ENCODE results near the gene GTPBP3.
A peak's percentile ranks its signal among the peaks of the same experiment; 100 is the strongest.
"Not testable (repeated sequence)": the region's sequence is repeated elsewhere in the genome, so short reads cannot be mapped to it uniquely, and the experiment has no call there.

The GTPBP3 gene

DNA sequence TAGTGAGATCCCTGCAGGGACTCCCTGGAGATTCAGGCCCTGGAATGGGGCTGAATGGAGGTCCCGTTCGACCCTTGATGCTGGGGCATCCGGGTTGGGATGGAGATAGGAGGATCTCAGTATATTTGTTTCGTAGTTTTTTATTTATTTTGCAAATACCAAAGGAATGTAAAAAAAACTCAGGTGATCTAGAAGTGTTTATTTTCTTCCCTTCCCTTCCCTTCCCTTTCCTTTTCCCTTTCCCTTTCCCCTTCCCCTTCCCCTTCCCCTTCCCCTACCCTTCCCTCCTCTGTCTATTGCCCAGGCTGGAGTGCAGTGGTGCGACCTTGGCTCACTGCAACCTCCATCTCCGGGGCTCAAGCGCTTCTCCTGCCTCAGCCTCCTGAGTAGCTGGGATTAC is 4.5 kb downstream of the GTPBP3 start:
- DNase-seq = no peak

DNA sequence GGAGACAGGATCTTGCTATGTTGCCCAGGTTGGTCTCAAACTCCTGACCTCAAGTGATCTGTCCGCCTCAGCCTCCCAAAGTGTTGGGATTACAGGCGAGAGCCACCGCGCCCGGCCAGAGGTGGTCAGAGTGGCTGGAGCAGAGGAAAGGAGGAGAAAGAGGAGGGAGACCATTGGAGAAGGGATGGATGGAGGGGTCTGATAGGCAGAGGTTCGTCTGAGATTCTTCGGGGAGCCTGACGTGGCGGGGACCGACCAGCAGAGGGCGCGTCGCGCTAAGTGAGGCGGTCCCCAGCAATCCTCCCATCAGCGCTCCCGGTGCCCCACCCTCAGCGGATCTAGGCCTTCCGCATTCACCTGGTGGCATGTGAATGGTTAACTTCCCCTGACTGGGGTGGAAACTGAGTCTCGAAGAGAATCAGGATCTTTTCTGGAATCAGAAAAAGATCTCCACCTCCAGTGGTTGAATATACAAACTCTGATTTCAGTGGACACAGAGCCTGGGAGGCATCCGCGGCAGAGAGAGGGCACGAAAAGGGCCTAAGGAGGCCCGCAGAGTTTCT is 8.8 kb downstream of the GTPBP3 start:
- DNase-seq = peak; percentile 68

DNA sequence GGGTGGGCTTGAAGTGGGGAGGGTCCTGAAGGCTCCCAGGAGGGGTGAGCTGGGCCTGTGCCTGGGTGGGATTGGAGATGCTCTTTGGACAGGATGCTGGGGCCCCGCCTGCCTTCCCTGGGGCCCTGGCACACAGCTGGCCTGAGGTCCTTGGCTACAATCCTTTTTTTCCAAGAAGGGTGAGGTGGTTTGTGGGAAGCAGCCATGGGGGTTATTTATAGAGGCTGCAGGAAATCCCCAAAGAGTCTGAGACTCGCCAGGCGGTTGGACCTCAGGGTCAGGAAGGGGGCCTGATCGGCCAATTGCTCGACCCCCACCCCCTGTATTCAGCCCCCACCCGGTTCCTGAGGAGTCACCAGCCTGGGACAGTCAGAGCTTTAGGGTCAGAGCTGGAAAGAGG is 10.0 kb downstream of the GTPBP3 start:
- DNase-seq = no peak

DNA sequence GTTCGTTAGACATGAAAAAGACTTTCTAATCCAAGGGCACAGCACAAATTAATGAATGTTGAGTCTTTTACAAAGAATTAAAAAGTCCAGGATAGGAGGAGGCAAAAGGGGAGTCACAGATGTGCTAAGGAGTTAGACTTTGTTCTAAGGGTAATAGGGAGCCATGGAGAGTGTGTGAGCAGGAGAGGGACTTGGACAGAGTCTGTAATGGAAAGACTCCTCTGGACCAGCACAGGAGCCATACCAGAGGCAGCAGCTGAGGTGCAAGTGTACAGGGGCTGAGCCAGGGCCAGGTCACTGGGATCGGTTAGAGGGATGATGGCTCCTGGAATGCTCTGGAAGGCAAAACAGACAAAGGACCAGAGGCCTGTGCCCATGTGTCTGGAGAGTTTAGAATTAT is 10.5 kb downstream of the GTPBP3 start:
- no peak for DNase-seq

DNA sequence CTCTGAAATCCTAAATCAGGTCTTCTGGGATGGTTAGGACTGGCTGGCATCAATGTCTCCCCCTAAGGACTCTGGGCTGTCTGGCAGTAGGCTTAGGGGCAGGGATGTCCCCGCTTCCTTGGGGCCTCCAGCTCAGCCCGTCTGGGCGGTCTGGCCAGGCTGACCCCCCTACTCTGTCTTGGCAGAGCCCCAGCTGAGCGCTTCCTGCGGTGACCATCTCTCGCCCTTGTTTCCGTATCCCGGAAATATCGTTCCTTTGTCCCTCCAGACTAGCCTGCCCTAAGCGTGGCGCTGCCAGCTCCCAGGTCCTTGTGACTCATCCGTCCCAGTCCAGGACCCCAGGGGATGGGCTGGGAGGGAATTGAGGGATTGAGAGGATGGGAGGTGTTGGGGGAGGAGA is 11.3 kb downstream of the GTPBP3 start:
- no peak for DNase-seq

DNA sequence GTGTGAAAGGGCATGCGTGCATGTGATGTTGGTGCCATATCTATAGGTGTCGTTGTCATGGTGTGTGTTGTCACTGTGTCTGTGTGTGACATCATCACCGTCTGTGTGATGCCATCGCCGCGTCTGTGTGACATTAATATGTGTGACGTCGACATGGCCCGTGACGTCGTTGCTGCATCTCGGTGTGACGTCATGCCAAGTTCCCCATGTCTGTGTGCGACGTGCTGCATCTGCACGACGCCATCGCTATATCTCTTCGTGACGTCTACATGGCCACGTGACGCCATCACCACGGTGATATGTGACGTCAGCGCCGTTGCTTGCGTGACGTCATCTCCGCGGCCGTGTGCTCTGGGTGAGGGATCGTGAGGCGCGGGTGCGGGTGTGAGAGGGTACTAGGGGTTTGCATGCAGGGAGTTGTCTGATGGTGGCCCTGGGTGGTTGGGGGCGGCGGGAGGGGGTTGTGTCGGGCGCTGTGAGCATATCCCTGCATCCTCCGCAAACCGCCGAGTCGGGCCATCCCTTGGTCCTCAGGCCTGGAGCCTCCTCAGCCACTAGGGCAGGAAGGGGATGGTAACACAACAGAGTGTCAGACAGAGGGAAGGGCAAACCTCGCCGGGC is 14.6 kb downstream of the GTPBP3 start:
- no peak for DNase-seq

DNA sequence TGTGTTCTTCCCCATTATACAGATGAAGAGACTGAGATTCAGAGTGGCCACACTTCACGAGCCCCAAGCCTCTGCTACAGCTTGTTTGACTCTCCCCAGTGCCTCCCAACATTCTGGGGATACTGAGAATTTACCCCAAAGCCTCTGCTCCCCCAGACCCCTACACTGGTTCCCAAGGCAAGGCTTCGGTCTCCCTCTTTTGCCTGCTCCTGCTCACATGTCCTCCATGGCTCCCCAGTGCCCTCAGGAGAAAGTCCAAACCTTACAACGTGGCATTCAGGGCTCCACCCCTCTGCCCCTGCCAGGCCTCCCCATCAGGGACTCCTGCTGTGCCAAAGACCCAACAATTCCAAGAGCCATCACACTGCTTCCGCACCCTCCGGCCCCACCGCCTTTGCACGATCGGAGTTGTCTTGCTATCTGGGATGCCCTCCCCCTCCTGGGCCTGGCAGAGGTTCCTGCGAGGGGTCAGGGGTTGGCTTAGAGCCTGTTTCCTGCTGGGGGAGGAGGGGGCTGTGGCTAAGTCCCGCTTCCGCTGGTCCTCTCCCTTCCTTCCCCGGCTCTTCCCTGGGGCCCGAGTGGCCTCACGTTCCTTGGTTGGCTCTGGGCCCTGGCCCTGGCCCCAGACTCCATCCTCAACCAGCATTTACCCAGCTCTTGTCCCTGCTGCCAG is 15.4 kb downstream of the GTPBP3 start:
- DNase-seq = no peak

DNA sequence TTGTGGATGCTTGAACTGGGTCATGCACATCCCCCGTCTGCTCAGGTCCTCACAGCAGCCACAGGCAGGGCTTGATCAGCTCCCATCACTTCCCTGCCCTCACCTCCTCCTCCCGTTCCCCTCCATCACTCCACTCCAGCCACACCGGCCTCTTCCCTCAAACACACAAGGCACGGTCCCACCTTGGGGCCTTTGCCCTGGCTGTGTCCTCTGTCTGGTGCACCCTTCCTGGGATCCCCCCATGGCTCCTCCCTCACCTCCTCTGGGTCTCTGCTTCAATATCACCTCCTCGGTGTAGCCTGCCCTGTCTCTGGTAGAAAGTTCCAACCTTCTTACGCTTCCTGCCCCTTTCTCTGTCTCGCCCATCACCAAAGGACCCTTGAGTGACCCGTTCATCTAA is 16.0 kb downstream of the GTPBP3 start:
- DNase-seq = no peak

DNA sequence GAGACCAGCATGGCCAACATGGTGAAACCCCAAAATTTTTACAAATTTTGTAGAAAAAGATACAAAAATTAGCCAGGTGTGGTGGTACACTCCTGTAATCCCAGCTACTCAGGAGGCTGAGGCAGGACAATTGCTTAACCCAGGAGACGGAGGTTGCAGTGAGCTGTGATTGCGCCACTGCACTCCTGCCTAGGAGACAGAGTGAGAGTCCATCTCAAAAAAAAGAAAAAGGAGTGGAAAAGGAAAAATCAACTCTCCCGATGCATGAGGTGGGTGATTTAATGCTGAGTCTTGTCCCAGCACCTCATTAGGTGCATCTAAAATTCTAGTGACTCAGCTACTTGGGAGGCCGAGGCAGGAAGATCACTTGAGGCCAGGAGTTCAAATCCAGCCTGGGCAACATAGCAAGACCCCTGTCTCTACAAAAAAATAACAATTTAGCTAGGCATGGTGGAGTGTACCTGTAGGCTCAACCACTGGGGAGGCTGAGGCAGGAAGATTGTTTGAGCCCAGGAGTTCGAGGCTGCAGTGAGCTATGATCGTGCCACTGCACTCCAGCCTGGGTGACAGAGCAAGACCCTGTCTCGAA is 19.8 kb downstream of the GTPBP3 start:
- no peak for DNase-seq

DNA sequence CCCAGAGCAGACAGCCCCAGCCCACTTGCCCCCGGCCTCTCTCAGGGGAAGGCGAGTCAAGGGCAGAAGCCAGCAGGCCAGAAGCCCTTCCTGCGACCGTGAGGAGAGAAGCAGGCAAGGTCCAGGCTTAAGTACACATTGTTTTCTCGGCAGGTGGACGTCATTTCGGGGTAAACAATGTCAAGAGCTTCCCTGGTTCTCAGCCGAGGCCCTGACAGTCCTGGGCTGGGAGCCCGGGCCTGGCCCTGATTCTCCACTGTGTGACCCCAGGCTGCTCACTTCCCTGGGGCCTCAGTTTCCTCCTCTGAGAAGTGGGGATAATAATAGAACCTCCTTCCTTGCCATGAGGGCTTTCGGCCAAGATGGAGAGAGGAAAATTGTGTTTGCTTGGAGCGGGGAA is 20.4 kb downstream of the GTPBP3 start:
- no peak for DNase-seq

DNA sequence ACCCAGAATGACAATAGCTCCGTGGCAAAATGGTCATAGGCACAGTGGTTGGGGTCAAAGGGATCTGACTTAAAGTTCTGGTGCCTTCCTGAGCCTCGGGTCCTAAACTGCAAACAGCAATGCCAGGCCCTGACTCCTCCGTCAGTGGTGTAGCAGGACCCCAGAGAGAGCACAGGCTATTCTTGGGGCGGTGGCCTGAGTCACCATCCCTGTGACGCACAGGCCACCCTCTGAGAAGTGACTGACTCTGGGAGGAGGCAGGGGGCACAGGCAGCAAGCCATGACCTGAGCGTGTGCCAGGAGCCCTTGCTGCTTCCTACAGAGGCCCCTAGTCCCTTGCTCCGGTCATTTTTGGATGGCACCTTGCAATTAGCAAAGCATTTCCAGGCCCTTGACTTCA is 21.0 kb downstream of the GTPBP3 start:
- DNase-seq = no peak

DNA sequence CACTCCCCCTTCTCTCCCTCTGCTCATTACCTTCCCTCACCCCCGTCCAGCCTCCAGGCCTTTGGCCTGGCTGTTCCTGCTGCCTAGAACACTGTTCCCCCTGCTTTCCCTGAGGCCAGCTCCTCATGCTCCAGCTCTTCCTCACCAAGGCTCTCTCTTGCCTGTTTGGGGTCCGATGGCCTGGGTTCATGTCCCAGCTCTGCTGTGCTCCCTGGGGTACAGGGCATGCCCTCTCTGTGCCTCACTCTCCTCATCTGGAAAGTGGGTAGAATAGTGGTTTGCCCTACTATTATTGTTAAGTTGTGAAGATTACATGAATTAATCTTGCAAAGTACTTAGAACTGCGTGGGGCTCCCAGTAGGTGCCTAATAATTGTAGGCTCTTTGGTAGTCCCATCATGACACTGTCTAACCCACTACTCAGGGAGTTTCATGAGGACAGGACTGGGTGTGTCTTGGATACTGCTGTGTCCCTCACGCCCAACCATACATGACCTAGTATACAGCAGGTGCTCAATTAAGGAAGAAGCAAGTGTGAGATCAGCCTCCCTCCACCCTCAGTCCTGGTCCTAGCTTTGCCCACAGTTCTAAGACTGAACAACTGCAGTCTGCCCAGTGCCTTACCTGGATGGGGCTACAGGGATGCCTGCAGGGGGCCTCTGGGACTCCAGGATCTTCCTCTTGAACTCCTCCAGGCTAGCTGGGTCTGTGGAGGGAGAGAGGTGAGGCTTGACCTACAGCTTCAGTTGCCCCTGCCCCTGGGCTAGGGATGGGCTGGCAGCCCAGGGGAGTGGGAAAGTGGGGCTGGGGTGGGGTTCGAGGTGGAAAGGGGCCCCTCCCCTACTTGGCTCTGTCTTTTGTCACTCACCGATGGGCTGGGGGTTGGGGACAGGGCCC is 22.8 kb downstream of the GTPBP3 start:
- no peak for DNase-seq

DNA sequence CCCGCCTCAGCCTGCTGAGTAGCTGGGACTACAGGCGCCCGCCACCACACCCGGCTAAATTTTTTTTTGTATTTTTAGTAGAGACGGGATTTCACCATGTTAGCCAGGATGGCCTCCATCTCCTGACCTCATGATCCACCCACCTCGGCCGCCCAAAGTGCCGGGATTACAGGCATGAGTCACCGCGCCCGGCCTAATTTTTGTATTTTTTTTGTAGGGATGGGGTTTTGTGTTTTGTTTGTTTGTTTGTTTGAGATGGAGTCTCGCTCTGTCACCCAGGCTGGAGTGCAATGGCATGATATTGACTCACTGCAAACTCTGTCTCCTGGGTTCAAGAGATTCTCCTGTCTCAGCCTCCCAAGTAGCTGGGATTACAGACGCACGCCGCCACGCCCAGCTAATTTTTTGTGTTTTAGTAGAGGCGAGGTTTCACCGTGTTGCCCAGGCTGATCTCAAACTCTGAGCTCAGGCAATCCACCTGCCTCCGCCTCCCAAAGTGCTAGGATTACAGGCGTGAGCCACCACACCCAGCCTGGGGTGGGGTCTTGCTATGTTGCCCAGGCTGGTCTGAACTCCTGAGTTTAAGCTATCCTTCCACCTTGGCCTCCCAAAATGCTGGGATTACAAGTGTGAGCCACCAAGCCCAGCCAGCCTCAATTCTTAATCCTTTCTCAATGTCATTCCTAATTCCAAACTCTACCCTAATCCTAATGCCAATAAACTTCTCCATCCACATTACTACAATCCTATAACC is 26.7 kb downstream of the GTPBP3 start:
- not testable (repeated sequence) for DNase-seq

DNA sequence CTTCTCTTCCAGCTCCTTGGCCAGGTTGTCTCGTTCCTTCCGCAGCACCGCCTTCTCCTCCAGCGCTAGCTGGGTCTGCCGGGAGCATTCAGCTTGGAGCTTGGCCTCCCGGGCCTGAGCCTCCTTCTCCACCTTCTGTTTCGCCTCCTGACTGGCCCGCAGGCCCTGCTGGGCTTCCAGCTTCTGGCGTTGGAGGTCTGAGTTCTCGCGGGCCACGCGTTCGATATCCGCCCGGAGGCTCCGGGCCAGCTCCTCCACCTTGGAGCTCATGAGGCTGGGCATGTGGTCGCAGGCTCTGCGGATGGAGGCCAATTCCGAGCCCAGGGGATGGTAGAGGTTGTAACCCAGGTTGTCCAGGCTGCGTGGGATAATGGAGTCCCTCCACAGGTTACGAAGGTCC is 28.0 kb downstream of the GTPBP3 start:
- DNase-seq = no peak

DNA sequence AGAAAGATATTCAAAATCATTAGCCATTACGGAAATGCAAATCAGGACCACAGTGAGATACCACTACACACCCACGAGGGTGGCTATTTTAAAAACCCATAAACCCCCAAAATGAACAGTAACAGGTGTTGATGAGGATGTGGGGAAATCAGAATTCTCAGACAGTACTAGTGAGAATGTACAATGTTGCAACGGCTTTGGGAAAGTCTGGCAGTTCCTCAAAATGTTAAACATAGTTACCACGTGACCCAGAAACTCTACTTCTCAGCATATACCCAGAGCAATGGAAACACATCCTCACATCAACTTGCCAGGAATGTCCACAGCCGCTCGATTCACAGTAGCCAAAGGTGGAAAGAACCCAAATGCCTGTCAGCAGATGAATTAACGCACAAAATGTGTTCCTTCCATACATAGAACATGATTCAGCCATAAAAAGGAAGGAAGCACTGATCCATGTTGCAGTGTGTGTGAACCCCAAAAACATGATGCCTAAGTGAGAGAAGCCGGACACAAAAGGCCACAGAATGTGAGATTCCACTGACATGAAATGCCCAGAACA is 32.8 kb downstream of the GTPBP3 start:
- DNase-seq = no peak

DNA sequence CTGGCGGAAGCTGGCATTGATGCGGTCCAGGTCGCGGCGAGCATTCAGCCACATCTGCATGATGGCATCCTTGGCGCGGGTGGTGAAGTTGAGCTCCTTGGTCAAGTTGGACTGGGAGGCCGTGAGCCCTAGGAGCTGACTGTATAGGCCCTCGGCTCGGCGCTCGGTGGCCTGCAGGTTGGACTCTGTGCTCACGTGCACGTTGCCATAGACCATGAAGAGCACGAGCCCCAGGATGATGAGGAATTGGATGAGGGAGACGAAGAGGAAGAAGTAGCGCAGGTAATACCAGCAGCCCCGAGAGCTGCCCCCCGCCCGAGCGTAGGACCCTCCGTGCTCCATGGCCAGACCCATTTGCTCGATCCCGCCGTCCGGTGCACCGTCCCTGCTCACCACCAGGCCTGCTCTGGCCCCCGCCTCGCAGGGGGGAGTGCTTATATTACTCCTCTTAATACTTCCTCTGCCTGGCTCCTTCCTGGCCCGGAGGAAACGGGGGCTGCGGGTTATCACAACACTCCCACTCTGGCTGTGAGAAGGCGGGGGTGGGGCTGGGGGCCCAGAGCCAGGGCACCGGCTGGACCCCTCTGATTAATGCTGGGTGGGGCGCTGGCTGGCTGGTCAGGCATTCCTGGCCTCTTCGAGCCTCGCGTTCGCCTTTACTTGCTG is 39.7 kb downstream of the GTPBP3 start, which contains the start of gene PLVAP:
TSS of gene PLVAP (minus strand) at position 408 of the 666 bp plus-strand sequence. CDS start at position 354, 54 bp downstream.
- DNase-seq = peak; percentile 84

DNA sequence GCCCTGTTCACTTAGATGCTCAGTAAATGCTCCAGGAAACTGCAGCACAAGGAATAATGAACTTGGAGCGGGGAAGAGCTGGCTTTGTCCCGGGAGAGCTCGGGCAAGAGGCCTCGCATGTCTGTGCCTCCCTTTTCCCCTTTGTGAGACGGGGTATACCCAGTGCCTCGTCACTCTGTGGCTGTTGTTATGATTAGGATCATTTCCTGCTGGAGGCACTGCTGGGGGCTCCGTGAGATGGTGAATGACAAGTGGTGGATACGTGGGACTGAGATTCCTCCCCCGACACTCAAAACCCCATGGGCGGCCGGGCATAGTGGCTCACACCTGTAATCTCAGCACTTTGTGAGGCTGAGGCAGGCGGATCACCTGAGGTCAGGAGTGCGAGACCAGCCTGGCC is 40.9 kb downstream of the GTPBP3 start:
- DNase-seq = no peak

DNA sequence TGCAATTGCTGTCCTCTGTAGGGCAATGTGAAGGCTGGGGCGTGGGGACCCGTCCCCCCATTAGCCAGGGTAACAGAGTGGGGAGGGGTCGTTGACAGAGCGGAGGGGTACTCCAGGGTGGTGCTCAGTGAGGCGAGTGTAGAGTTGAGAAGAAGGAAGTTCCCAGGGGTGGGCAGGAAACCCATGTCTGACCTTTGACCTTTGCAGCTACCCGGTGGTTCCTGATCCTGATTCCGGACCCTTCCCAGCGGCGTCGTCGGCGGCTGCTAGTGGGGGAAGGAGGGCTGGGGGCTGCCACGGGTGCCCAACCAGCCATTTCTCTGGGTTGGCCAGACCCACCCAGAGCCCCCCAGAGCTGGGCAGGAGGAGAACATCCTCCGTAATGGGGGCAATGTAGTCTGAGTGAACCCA is 41.9 kb downstream of the GTPBP3 start:
- DNase-seq = no peak

DNA sequence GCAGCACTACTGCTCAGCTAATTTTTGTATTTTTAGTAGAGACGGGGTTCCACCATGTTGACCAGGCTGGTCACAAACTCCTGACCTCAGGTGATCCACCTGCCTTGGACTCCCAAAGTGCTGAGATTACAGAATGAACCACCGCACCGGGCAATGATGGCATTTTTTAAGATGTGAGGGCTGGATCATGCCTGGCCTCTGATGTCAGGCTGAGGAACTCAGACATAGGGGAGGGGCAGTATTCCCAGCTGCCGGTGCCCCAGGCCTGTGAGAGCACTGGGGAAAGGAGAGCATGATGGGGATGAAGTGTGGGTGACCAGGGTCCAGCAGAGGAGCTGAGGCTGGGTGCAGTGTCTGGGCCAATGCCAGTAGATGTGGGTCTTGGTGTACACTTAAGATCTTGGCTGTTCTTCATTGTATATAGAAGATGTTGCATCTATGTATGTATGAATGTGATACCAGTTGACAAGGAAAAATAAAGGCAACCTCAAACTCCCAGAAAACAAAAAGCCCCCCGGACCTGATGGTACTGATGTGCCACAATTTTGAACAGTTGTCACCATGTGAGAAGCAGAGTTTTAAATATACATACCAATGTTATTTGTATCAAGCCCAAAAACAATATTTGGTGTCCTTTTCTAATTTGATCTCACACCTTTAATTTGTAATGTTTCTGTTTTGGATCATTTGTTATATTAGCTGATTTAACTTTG is 43.2 kb downstream of the GTPBP3 start:
- no peak for DNase-seq

DNA sequence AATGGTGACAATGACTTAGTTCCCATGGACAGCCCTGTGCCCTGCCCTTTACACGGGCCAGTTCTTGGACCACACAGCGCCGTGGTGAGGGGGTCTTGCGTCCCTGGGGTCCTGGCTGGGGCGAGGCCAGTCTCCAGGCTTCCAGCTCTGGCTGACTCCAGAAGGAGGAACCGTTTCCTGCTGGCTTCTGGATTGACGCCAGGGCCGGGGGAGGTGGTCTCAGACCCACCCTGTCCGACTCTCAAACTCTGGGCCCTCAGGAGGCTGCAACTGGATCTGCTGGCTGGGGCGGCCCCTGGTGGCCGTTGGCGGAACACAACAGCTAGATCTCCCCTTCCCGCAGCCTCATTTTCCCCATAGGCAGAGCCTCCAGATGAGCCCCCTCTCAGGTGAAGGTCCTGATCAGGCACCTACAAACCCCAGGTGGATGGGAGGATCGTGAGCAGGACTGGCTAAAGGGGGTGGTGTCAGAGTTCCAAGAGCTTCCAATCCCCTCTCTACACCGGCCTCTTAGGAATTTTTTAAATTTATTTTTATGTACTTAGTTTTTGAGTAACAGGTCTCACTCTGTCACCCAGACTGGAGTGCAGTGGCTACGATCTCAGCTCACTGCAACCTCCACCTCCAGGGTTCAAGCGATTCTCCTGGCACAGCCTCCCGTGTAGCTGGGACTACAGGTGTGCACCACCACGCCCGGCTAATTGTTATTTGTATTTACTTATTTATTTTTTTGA is 48.7 kb downstream of the GTPBP3 start:
- DNase-seq = peak; percentile 63

All from hematopoietic multipotent progenitor cell treated with erythropoietin and hydrocortisone succinate and interleukin-3 and kit ligand, for 8 days (in vitro differentiated cells).